Measurements from ENCODE around the gene ERGIC3.
"Not testable (repeated sequence)": the region's sequence is repeated elsewhere in the genome, so short reads cannot be mapped to it uniquely, and the experiment has no call there.

Gene ERGIC3

GRCh38 chr20:35517767-35518166 lies 24.1 kb upstream of the ERGIC3 start:
- not testable (repeated sequence) for DNase-seq (ENCODE audit: low read depth in 2 of 2)

DNA sequence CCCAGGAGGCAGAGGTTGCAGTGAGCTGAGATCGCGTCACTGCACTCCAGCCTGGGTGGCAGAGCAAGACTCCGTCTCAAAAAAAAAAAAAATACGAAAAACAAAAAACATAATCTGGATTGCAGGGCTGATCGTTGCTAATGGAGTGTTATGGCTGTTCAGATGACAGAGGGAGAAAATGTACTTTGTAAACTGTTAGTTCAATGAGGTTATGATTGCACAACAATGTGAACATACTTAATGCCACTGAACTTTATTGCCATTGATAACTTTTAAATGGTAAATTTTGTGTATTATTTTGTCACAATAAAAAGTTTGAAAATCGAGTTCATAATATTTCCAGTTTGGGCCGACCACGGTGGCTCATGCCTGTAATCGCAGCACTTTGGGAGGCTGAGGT lies 22.9 kb upstream of the ERGIC3 start:
- no peak for DNase-seq (ENCODE audit: low read depth in 2 of 2)

DNA sequence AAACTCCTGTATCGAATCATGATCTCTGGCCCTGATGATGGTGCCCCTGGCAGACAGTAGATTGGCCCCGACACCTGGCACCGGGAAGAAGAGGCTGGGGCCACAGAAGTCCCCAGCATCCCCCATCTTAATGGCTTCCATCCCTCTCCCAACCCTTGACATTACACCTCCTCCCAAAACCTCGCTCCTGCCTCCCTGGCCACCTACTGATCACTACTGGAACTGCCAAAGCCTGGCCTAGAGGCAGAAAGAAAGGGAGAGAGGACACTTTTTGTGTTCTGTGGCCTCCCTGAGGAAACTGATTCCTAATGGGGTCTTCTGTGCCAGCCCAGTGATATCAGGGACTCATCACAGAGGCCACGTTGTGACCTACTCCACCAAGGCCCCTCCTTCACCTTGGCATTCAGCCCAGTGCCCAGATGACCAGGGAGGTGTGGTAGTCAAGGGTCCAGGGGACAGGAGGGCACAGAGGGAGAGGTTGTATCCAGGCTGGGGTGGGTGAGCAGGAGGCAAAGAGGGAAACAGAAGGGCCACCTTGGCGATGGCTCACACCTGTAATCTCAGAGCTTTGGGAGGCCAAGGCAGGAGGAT lies 18.5 kb upstream of the ERGIC3 start:
- peak in 1 of 2 donors; percentile 13 for DNase-seq (ENCODE audit: low read depth in 2 of 2)

DNA sequence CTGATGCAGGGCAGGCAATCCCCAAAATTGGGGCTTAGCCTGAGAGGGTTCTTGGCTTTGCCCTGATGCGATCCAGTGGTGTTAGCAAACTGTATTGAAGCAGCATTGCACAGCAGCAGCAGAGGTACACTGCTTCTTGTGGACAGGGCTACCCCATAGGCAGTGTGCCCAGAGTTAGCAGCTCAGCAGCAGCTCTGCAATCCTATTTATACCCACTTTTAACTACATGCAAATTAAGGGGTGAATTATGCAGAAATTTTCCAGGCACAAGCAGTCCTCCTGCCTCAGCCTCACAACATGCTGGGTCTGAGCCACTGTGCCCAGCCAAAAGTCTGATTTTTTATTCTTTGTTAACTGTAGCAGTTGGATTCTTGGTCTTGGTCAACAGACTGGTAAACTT lies 16.2 kb upstream of the ERGIC3 start:
- DNase-seq (ENCODE audit: low read depth in 2 of 2), result no peak

GRCh38 chr20:35527122-35527769 lies 14.6 kb upstream of the ERGIC3 start:
- no peak for DNase-seq (ENCODE audit: low read depth in 2 of 2)

GRCh38 chr20:35529552-35529951 lies 12.3 kb upstream of the ERGIC3 start, which contains the start of gene C20orf173:
Gene C20orf173 (minus strand): TSS chr20:35529652. CDS start chr20:35529373, 279 bp downstream.
- no peak for DNase-seq (ENCODE audit: low read depth in 2 of 2)

- no peak for DNase-seq (ENCODE audit: low read depth in 2 of 2)
These were observed 2.1 kb upstream of the ERGIC3 start for GRCh38 chr20:35539756-35540212.

GRCh38 chr20:35541118-35541782 lies 628 bp upstream of the ERGIC3 start:
- DNase-seq (ENCODE audit: low read depth in 2 of 2), result no peak

DNA sequence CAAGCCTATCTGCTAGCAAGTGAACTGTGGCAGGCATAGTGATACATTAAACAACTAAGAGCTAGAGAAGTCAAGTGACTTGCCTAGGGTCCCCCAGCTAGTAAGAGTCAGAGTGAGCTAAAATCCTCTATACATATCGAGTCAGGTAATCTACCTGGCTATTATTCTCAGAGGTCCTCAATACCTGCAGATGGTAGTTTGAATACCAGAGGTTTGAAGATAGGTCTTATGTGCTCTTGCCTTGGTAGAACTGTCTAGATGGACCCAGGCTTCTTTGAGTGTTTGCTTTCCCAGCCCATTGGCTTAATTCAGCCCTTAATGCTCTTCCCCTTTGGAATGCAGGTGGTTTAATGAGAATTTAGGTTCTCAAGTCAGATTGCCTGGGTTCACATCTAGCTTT lies 1.1 kb downstream of the ERGIC3 start:
- DNase-seq (ENCODE audit: low read depth in 2 of 2), result no peak

GRCh38 chr20:35544436-35544835 lies 2.6 kb downstream of the ERGIC3 start:
- DNase-seq (ENCODE audit: low read depth in 2 of 2), result no peak

GRCh38 chr20:35544941-35545340 lies 3.1 kb downstream of the ERGIC3 start:
- not testable (repeated sequence) for DNase-seq (ENCODE audit: low read depth in 2 of 2)

DNA sequence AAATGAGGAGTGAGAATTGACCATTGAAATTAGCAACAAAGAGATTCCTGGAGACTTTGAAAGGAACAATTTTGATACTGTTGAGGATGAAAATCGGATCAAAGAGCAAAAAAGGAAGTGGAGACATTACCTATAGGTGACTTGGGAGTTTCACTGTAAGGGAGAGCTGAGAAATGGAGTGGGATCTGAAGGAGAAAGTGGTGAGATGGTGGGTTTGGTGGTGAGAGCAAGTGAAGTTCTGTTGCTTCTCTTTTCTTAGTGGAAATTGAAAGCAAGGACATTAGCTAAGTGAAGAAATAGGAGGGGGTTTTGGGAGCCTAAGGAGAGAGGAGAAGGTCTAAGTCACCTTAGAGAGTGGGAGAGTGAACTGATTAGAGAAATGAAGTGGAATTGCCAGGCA lies 4.2 kb downstream of the ERGIC3 start:
- no peak for DNase-seq (ENCODE audit: low read depth in 2 of 2)

DNA sequence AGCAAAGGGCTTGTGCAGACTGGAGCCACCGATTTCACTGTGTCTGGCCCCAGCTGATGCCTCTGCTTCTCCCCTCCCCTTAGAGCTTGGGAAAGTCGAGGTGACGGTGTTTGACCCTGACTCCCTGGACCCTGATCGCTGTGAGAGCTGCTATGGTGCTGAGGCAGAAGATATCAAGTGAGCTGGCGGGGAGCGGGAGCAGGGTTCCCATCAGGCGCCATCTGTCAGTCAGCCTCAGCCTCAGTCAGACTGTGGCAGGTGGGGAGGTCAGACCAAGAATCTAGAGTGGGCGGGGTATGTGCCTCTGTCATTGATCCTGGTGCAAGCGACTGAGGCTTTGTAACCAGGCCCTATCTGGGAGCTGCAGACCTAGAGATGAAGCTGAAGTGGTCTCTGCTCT lies 5.5 kb downstream of the ERGIC3 start:
- DNase-seq (ENCODE audit: low read depth in 2 of 2), result no peak

DNA sequence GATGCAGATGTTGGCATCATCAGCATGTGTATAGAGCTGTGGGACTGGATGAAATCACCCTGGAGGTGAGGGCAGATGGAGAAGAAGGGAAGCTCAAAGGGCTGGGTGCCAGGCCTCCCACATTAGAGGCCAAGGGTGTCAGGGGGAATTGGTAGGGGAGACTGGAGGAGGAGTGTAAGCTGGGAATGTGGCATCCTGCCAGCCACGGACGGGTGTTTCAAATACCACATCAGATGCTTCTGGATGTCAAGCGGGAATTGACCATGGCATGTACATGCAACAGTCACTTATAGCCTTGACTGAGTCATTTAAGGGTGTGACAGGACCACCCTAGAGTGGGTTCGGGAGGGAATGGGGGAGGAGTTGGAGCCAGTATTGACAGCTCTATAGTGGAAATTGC lies 9.6 kb downstream of the ERGIC3 start:
- no peak for DNase-seq (ENCODE audit: low read depth in 2 of 2)

GRCh38 chr20:35552914-35553313 lies 11.0 kb downstream of the ERGIC3 start:
- DNase-seq (ENCODE audit: low read depth in 2 of 2), result no peak

DNA sequence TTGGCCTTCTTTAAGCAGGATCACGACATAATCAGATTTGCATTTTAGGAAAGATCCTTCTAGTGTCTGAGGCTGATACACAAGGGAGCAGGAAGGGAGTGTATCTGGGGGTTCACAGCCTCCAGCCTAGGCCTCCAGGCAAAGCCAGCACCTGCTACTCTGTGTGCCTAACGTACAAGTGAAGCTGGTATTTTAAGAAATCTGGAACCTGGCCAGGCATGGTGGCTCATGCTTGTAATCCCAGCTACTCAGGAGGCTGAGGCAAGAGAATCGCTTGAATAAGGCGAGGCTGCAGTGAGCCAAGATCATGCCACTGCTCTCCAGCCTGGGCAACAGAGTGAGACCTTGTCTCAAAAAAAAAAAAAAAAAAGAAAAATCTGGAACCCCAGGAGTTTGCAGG lies 13.6 kb downstream of the ERGIC3 start:
- not testable (repeated sequence) for DNase-seq (ENCODE audit: low read depth in 2 of 2)

GRCh38 chr20:35555951-35556645 lies 14.2 kb downstream of the ERGIC3 start:
- DNase-seq (ENCODE audit: low read depth in 2 of 2), result no peak

DNA sequence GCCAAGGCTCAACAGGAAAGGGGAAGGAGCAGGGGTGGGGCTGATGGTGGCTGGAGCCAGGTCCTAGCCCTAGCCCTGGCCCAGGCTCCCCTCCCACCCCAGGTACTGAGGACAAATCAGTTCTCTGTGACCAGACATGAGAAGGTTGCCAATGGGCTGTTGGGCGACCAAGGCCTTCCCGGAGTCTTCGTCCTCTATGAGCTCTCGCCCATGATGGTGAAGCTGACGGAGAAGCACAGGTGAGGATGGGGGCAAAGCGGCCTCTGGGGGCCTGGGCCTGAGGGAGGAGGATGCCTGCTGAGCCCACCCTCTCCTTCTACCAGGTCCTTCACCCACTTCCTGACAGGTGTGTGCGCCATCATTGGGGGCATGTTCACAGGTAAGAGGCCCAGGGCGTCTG lies 15.0 kb downstream of the ERGIC3 start:
- DNase-seq (ENCODE audit: low read depth in 2 of 2), result no peak

DNA sequence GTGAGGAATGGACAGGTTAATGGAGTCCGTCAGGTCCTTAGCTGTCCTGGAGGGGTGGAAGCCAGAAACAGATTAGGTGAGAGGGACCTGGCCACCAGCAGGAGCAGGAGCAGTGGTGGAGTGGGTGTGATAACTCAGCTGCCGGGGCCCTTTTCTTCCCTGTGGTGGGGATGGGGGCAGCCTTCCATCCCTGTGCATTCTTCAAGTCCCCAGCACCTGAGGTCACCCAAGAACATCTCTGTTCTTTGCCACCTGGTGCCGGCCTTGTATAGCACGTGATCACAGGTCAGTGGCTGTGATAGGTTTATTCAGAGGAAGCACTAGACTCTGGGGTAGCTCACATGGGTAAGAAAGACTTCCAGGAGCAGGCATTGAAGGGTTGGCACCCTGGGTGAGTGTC lies 16.6 kb downstream of the ERGIC3 start:
- DNase-seq (ENCODE audit: low read depth in 2 of 2), result no peak

DNA sequence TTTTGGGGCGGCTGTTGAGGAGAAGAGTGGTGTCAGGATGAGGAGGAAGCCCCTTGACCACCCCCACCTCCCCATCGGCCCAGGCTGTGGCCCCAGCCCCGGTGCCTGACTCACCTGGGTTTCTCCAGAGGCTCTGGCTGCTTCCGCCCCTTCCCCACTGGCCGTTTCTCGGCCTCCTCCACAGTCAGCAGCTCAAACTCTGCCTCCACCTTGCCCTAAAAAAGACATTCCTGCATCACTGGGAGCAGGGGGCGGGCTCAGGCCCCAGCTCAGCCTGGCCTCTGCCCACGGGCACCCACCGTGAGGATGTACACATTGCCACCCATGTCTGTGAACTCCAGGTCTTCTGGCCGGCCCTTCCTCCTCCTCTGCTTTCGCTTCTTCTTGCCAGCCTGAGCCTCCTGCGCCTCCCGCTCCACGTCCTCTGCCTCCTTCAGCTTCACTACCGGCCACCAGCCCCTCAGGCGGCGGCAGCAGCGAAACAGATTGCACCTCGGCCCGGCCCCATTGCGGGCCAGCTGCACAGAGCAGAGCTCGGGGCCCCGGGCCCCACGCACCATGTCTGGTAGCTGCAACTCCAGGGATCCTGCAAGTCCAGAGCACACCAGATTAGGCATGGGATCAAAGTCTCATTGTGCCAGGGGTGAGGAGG lies 17.3 kb downstream of the ERGIC3 start:
- no peak for DNase-seq (ENCODE audit: low read depth in 2 of 2)

GRCh38 chr20:35560105-35560511 lies 18.2 kb downstream of the ERGIC3 start:
- no peak for DNase-seq (ENCODE audit: low read depth in 2 of 2)

DNA sequence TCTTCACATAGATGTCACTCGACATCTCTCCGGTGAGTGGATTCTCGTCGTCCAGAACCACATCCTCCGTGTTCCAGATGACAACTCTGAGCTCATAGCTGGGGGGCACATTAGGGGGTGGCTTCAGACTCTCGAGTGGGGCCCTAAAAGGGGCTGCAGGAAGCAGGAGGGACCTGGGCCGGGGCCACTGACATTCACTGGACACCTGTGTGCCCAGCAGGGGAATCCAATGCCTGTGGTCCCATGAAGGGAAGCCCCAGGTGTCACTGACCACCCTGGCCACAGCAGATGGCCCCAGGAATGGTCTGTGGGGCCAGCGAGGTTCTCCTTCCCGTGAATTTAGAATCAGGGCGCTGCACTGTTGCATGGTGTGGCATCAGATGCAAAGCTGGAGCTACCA lies 18.7 kb downstream of the ERGIC3 start:
- no peak for DNase-seq (ENCODE audit: low read depth in 2 of 2)
